CD14-positive monocyte (primary cell): Measurements from ENCODE around the gene TRABD2B. TPM values are rescaled to one million over a fixed set of nuclear protein-coding genes. Genes with fewer than 3 reads are reported as not detected.

Experiments used
- DNase-seq, 3 donors: peaks; one replicate each; pipeline ENCODE4 v3.0.0-alpha.2; 2011 to 2022
- H2AFZ ChIP-seq: 2 replicates; pipeline ENCODE4 v1.6.0; 2012; ENCODE audit warnings: mild to moderate bottlenecking, low read depth, low read length, inconsistent platforms; ENCODE audit not compliant: insufficient read depth, poor library complexity, severe bottlenecking
- H3K27ac ChIP-seq, 2 donors: 1 replicate in 1 of 2; 2 replicates in 1 of 2; pipeline ENCODE4 v1.5.1; 2012 to 2013; ENCODE audit warnings: low read length in 2 of 2, control low read depth in 1 of 2, inconsistent platforms in 1 of 2, low read depth in 1 of 2, mild to moderate bottlenecking in 1 of 2
- H3K27me3 ChIP-seq, 2 donors: one replicate each; pipeline versions ENCODE4 v1.6.0 to v1.6.1; 2011 to 2013; ENCODE audit warnings: low read length in 2 of 2; ENCODE audit not compliant: control insufficient read depth in 2 of 2, insufficient read depth in 2 of 2
- H3K36me3 ChIP-seq, 2 donors: replicated peaks in 1 of 2; 1 replicate in 1 of 2; 2 replicates in 1 of 2; pipeline versions ENCODE4 v1.5.1 to v1.6.1; 2012 to 2013; ENCODE audit warnings: low read length in 2 of 2, control low read depth in 1 of 2, inconsistent platforms in 1 of 2, mild to moderate bottlenecking in 1 of 2; ENCODE audit not compliant: insufficient read depth in 2 of 2, control insufficient read depth in 1 of 2
- H3K4me1 ChIP-seq, 2 donors: 1 replicate in 1 of 2; 2 replicates in 1 of 2; pipeline versions ENCODE4 v1.5.1 to v1.6.1; 2012 to 2013; ENCODE audit warnings: low read length in 2 of 2, control low read depth in 1 of 2, inconsistent platforms in 1 of 2, mild to moderate bottlenecking in 1 of 2, moderate library complexity in 1 of 2; ENCODE audit not compliant: insufficient read depth in 2 of 2, control insufficient read depth in 1 of 2
- H3K4me2 ChIP-seq: replicated peaks from 2 replicates; pipeline ENCODE3; 2012; ENCODE audit warnings: low read length, moderate library complexity, mild to moderate bottlenecking; ENCODE audit not compliant: poor library complexity, severe bottlenecking; ENCODE audit errors: extremely low read depth
- H3K4me3 ChIP-seq, 3 experiments: fragments of 200-600 bp in 1 of 3; sonication (generic) in 1 of 3; replicated peaks in 1 of 3; 1 replicate in 2 of 3; 2 replicates in 1 of 3; pipeline ENCODE4 v1.5.1; 2011 to 2013; ENCODE audit warnings: low read length in 3 of 3, mild to moderate bottlenecking in 3 of 3, control low read depth in 2 of 3, low read depth in 2 of 3, inconsistent platforms in 1 of 3, moderate library complexity in 1 of 3
- H3K79me2 ChIP-seq: 2 replicates; pipeline ENCODE4 v1.6.0; 2012; ENCODE audit warnings: mild to moderate bottlenecking, control low read depth, inconsistent platforms, low read length, moderate library complexity; ENCODE audit not compliant: insufficient read depth
- H3K9ac ChIP-seq: 2 replicates; pipeline ENCODE4 v1.6.0; 2017; ENCODE audit warnings: low read length, mild to moderate bottlenecking; ENCODE audit not compliant: insufficient read depth, poor library complexity, severe bottlenecking
- H3K9me3 ChIP-seq, 2 donors: replicated peaks in 1 of 2; 1 replicate in 1 of 2; 2 replicates in 1 of 2; pipeline versions ENCODE4 v1.5.1 to v1.6.1; 2012 to 2013; ENCODE audit warnings: low read length in 2 of 2, control low read depth in 1 of 2; ENCODE audit not compliant: control insufficient read depth in 1 of 2, insufficient read depth in 1 of 2
- H4K20me1 ChIP-seq: 2 replicates; pipeline ENCODE4 v1.6.0; 2012; ENCODE audit warnings: mild to moderate bottlenecking, low read length, control low read depth, moderate library complexity; ENCODE audit not compliant: insufficient read depth
- H3K27ac Mint-ChIP-seq, 7 donors: one replicate each; pipeline ENCODE4 v1.8.0; 2020; ENCODE audit warnings: mild to moderate bottlenecking in 7 of 7, mixed read lengths in 7 of 7, moderate library complexity in 6 of 7, inconsistent platforms in 2 of 7
- H3K27me3 Mint-ChIP-seq, 3 donors: one replicate each; pipeline ENCODE4 v1.8.0; 2021 to 2022; ENCODE audit warnings: low read depth in 3 of 3, mild to moderate bottlenecking in 3 of 3, mixed read lengths in 3 of 3, moderate library complexity in 3 of 3, inconsistent platforms in 1 of 3
- H3K36me3 Mint-ChIP-seq, 2 donors: one replicate each; pipeline ENCODE4 v1.8.0; 2020; ENCODE audit warnings: mixed read lengths in 2 of 2, inconsistent platforms in 1 of 2, mild to moderate bottlenecking in 1 of 2
- H3K4me1 Mint-ChIP-seq: one replicate; pipeline ENCODE4 v1.8.0; 2020; ENCODE audit warnings: mild to moderate bottlenecking, mixed read lengths
- H3K4me3 Mint-ChIP-seq, 2 donors: one replicate each; pipeline ENCODE4 v1.8.0; 2020; ENCODE audit warnings: mild to moderate bottlenecking in 2 of 2, mixed read lengths in 2 of 2, moderate library complexity in 1 of 2
- H3K9me3 Mint-ChIP-seq, 7 donors: one replicate each; pipeline ENCODE4 v1.8.0; 2020 to 2022; ENCODE audit warnings: mixed read lengths in 7 of 7, mild to moderate bottlenecking in 6 of 7, moderate library complexity in 6 of 7, inconsistent platforms in 2 of 7
- WGBS: methylation state at CpG from one replicate; pipeline ENCODE4 v1.1.5; 2013; ENCODE audit warnings: missing lambda C conversion rate; ENCODE audit not compliant: insufficient coverage; 5-methylcytosine and 5-hydroxymethylcytosine counted together
- intact Hi-C, 2 donors: fragments of 100-400 bp; cut with micrococcal nuclease; formaldehyde crosslinking; loops; one replicate each; pipeline versions ENCODE4 v1.15.0 to v1.15.1; 2023
- polyA plus RNA-seq, 3 donors: library from polyadenylated mRNA; depleted of rRNA in 1 of 3; unstranded in 2 of 3; stranded (reverse) in 1 of 3; fragments of 300-500 nt in 2 of 3; fragments of >200 nt in 1 of 3; fragmentation: Illumina TruSeq in 2 of 3; gene quantifications; 1 replicate in 2 of 3; 2 replicates in 1 of 3; pipeline ENCODE4 v1.2.3, GENCODE V29; 2012 to 2021
- TF ChIP-seq, protein P1 (sequence below): fragments of 200-600 bp; IDR thresholded peaks from one replicate; pipeline ENCODE4 v1.8.0; 2022; ENCODE audit warnings: antibody characterized with exemption, mild to moderate bottlenecking

TRABD2B gene
- polyA plus RNA-seq, 3 donors = not detected

DNA sequence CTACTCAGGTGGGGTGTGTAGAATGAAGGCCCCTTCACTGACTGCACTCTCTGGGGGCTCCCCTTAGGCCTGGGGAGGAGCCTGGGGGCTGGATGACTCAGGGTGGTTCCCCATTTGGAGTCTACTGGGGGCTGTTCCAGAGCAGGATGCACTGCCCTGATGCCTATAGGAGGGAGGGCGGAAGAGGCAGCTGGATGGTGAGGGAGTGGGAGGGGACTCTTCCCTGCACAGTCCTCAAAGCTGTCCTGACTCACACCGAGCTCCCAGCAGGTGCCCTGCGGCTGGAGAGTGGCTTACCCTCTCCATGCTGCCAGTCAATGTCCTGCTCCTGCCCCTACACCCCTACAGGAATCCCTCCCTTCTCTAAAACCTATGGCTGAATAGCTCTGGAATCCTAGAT is 204.4 kb downstream of the TRABD2B start:
- no peaks in the 10 kb centered on the region for H3K36me3 ChIP-seq
- no peak overlapping the region for H3K9ac ChIP-seq
- no peaks in the 10 kb centered on the region for H3K79me2 ChIP-seq
- WGBS = 87% methylated on average over 3 of the region's 3 CpGs
- Mint-ChIP-seq H3K36me3 (no peaks in the 10 kb centered on the region), H3K4me1 (no peaks in the 10 kb centered on the region), H3K4me3 (peak overlapping the region in 1 of 2 donors; percentile 6), H3K27me3 (peaks cover 0 to 6% (median 4%) of the 10 kb centered on the region in 3 donors), H3K9me3 (no peaks in the 10 kb centered on the region), H3K27ac (no peak overlapping the region)
- no peaks in the 10 kb centered on the region for H3K9me3 ChIP-seq
- TF ChIP-seq, protein P1, sequence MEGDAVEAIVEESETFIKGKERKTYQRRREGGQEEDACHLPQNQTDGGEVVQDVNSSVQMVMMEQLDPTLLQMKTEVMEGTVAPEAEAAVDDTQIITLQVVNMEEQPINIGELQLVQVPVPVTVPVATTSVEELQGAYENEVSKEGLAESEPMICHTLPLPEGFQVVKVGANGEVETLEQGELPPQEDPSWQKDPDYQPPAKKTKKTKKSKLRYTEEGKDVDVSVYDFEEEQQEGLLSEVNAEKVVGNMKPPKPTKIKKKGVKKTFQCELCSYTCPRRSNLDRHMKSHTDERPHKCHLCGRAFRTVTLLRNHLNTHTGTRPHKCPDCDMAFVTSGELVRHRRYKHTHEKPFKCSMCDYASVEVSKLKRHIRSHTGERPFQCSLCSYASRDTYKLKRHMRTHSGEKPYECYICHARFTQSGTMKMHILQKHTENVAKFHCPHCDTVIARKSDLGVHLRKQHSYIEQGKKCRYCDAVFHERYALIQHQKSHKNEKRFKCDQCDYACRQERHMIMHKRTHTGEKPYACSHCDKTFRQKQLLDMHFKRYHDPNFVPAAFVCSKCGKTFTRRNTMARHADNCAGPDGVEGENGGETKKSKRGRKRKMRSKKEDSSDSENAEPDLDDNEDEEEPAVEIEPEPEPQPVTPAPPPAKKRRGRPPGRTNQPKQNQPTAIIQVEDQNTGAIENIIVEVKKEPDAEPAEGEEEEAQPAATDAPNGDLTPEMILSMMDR = no peak
- no peaks in the 10 kb centered on the region for H3K27me3 ChIP-seq
- DNase-seq = no peak
- H3K27ac ChIP-seq = no peak overlapping the region
- H3K4me3 ChIP-seq = no peak overlapping the region
- H3K4me2 ChIP-seq = no peak overlapping the region
- intact Hi-C loops = no loop called here
- no peaks in the 10 kb centered on the region for H3K4me1 ChIP-seq
- no peak overlapping the region for H2AFZ ChIP-seq
- no peaks in the 10 kb centered on the region for H4K20me1 ChIP-seq

DNA sequence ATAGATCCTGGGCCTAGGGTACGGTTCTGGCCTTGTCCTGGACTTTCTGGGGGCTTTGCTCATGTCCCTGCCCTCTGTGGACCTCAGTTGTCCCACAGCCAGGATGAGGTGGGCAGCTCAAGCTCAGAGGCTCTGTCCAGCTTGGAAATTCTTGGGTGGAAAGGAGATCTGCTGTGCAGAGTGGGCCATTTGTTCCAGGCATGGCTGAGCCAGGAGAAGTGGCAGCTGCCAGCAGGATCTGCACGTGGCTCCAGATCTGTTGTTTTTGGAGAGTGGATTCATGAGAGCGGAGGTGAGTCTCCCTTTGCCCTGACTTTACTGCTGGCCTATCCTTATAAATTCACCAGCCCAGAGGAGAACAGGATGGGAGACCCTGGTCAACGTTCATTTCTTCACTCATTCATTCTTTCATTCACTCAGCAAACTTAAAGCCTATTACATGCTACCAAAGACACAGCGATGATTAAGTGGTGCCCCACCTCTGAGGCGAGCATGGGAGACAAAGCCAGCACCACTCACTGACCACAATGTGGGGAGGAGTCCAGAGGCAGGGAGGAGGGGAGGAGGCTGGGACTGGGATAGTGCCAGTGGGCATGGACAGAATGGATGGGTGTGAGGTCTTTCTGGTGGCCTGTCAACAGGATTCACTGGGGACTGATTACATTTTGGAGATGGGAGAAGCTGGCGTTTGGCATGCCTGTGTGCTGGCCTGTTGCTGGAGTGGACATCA is 205.1 kb downstream of the TRABD2B start:
- peaks cover 0 to 9% (median 6%) of the 10 kb centered on the region in 3 donors for H3K27me3 Mint-ChIP-seq
- no peaks in the 10 kb centered on the region for H3K9me3 Mint-ChIP-seq
- no peak for DNase-seq
- Histone ChIP-seq H3K9ac (no peak overlapping the region), H3K9me3 (no peaks in the 10 kb centered on the region), H3K79me2 (no peaks in the 10 kb centered on the region), H4K20me1 (no peaks in the 10 kb centered on the region), H2AFZ (no peak overlapping the region), H3K4me1 (no peaks in the 10 kb centered on the region), H3K27ac (no peak overlapping the region), H3K4me3 (no peak overlapping the region), H3K36me3 (no peaks in the 10 kb centered on the region), H3K27me3 (no peaks in the 10 kb centered on the region), H3K4me2 (no peak overlapping the region)
- no peaks in the 10 kb centered on the region for H3K4me1 Mint-ChIP-seq
- no peak overlapping the region for H3K4me3 Mint-ChIP-seq
- TF ChIP-seq, protein P1 = no peak
- no peaks in the 10 kb centered on the region for H3K36me3 Mint-ChIP-seq
- intact Hi-C loops = no loop called here
- WGBS = 94% methylated on average over 4 of the region's 7 CpGs
- H3K27ac Mint-ChIP-seq = peak overlapping the region in 1 of 7 donors; percentile 58
